HUES6 (cell line): ENCODE data around the gene DDIT4.
A peak's percentile ranks its signal among the peaks of the same experiment; 100 is the strongest.

Experiments
- H3K27ac ChIP-seq: 2 replicates; pipeline ENCODE4 v1.7.0; 2013; ENCODE audit warnings: low read depth, mild to moderate bottlenecking, low read length, inconsistent platforms
- H3K27me3 ChIP-seq: 2 replicates; pipeline ENCODE4 v1.6.1; 2013; ENCODE audit warnings: low read length; ENCODE audit not compliant: control insufficient read depth, insufficient read depth
- H3K36me3 ChIP-seq: 2 replicates; pipeline ENCODE4 v1.6.1; 2013; ENCODE audit warnings: low read length; ENCODE audit not compliant: control insufficient read depth, insufficient read depth
- H3K4me1 ChIP-seq: 2 replicates; pipeline ENCODE4 v1.6.1; 2013; ENCODE audit warnings: low read length; ENCODE audit not compliant: control insufficient read depth, insufficient read depth
- H3K4me3 ChIP-seq: 2 replicates; pipeline ENCODE4 v1.5.1; 2013; ENCODE audit warnings: low read depth, low read length
- H3K9ac ChIP-seq: one replicate; pipeline ENCODE4 v1.6.1; 2013; ENCODE audit warnings: mild to moderate bottlenecking, low read length
- H3K9me3 ChIP-seq: 2 replicates; pipeline ENCODE4 v1.6.1; 2013; ENCODE audit warnings: low read depth, low read length; ENCODE audit not compliant: control insufficient read depth, insufficient read depth

The DDIT4 gene

DNA sequence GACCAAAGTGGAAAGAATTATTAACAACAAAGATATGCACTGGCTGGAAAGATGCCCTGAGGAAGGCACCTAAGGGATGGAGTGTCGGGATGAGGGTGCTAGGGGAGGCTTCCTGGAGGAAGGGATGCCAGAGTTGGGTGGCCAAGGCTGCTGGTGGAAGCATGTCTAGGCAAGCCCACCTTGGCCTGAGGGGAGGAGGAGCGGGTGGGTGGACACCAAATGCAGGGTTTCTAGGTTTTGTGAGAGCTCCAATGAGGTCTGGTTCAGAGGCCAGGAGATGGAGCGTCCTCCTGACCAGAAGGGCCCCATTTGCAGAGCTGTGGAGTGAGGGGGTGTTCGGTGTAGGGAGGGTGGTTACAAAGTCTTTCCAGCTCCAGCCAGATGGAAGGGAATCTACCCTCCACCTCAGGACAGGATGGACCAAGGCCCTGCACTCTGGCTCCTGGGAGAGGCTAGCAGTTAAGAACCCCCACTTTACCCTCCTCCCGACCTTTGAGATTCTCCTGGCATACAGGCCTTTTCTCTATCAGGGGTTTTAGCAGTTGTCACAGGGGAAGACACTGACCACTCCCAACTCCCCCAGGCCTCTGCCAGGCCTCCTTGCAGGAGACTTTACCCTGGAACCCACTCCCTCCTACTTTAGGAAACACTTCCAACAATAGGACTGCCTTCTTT, 3.0 kb upstream of the DDIT4 start:
- Histone ChIP-seq H3K4me3 (no peak overlapping the region), H3K27ac (no peak overlapping the region), H3K27me3 (no peaks in the 10 kb centered on the region), H3K9me3 (no peaks in the 10 kb centered on the region), H3K36me3 (peaks cover 13% of the 10 kb centered on the region), H3K4me1 (peaks cover 42% of the 10 kb centered on the region), H3K9ac (peak overlapping the region; percentile 4)

- Histone ChIP-seq H3K27ac (peak overlapping the region; percentile 93), H3K9ac (peak overlapping the region; percentile 94), H3K36me3 (peaks cover 17% of the 10 kb centered on the region), H3K9me3 (no peaks in the 10 kb centered on the region), H3K4me3 (peak overlapping the region; percentile 83), H3K27me3 (no peaks in the 10 kb centered on the region), H3K4me1 (peaks cover 45% of the 10 kb centered on the region)
Observed at GRCh38 chr10:72272689-72273409, 875 bp upstream of the DDIT4 start.

GRCh38 chr10:72274213-72274729, 547 bp downstream of the DDIT4 start:
- Histone ChIP-seq H3K27ac (peak overlapping the region; percentile 11; the same call in 1 of the 2 replicates), H3K9me3 (no peaks in the 10 kb centered on the region), H3K27me3 (no peaks in the 10 kb centered on the region), H3K4me1 (peaks cover 42% of the 10 kb centered on the region), H3K9ac (peak overlapping the region; percentile 88), H3K4me3 (peak overlapping the region; percentile 83), H3K36me3 (peaks cover 17% of the 10 kb centered on the region)

DNA sequence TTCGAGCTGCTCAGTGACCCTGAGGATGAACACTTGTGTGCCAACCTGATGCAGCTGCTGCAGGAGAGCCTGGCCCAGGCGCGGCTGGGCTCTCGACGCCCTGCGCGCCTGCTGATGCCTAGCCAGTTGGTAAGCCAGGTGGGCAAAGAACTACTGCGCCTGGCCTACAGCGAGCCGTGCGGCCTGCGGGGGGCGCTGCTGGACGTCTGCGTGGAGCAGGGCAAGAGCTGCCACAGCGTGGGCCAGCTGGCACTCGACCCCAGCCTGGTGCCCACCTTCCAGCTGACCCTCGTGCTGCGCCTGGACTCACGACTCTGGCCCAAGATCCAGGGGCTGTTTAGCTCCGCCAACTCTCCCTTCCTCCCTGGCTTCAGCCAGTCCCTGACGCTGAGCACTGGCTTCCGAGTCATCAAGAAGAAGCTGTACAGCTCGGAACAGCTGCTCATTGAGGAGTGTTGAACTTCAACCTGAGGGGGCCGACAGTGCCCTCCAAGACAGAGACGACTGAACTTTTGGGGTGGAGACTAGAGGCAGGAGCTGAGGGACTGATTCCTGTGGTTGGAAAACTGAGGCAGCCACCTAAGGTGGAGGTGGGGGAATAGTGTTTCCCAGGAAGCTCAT, 1.1 kb downstream of the DDIT4 start:
- peak overlapping the region; percentile 88 for H3K9ac ChIP-seq
- no peaks in the 10 kb centered on the region for H3K27me3 ChIP-seq
- no peak overlapping the region; the same call in 1 of the 2 replicates for H3K27ac ChIP-seq
- H3K36me3 ChIP-seq: peaks cover 17% of the 10 kb centered on the region
- peak overlapping the region; percentile 83 for H3K4me3 ChIP-seq
- no peaks in the 10 kb centered on the region for H3K9me3 ChIP-seq
- peaks cover 42% of the 10 kb centered on the region for H3K4me1 ChIP-seq

- Histone ChIP-seq H3K27me3 (no peaks in the 10 kb centered on the region), H3K27ac (no peak overlapping the region)
Observed at GRCh38 chr10:72275351-72276012, 1.8 kb downstream of the DDIT4 start.

DNA sequence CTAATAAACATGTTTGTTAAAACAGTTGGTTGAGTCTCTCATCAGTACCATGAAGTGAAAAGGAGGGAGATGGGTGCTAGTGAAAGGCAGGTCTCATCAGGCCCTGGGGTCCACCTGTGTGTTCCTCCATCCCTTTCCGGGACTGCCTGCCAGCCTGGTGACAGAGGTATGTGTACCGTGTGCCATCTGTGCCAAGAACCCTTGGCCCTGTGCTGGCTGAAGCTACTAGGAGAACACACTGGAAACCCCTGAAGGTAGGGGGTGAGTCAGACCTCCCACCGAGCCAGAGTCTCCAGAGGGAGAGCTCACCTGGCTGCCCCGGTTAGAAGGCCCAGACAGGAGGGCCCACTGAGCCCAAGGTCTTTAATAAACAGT, 2.3 kb downstream of the DDIT4 start:
- Histone ChIP-seq H3K9me3 (no peaks in the 10 kb centered on the region), H3K27me3 (no peaks in the 10 kb centered on the region), H3K4me3 (peak overlapping the region; percentile 83), H3K9ac (no peak overlapping the region), H3K4me1 (peaks cover 36% of the 10 kb centered on the region), H3K36me3 (peaks cover 17% of the 10 kb centered on the region), H3K27ac (no peak overlapping the region)

More at GRCh38 chr10:72275351-72276012, 1.8 kb downstream of the DDIT4 start:
- Histone ChIP-seq H3K9ac (peak overlapping the region; percentile 88), H3K4me1 (peaks cover 41% of the 10 kb centered on the region), H3K36me3 (peaks cover 17% of the 10 kb centered on the region), H3K4me3 (peak overlapping the region; percentile 83), H3K9me3 (no peaks in the 10 kb centered on the region)

GRCh38 chr10:72276421-72277339, 3.0 kb downstream of the DDIT4 start:
- no peaks in the 10 kb centered on the region for H3K27me3 ChIP-seq
- H3K9me3 ChIP-seq: no peaks in the 10 kb centered on the region
- 0 out of 2 replicates have a peak overlapping the region, but pooled peaks have one; percentile 10 for H3K4me3 ChIP-seq
- no peak overlapping the region for H3K9ac ChIP-seq
- H3K36me3 ChIP-seq: peaks cover 17% of the 10 kb centered on the region
- no peak overlapping the region for H3K27ac ChIP-seq
- H3K4me1 ChIP-seq: peaks cover 35% of the 10 kb centered on the region

- Histone ChIP-seq H3K9ac (no peak overlapping the region), H3K4me1 (peaks cover 29% of the 10 kb centered on the region), H3K9me3 (no peaks in the 10 kb centered on the region), H3K36me3 (peaks cover 17% of the 10 kb centered on the region), H3K27me3 (no peaks in the 10 kb centered on the region), H3K27ac (no peak overlapping the region), H3K4me3 (no peak overlapping the region)
Observed at GRCh38 chr10:72277340-72277995, 3.7 kb downstream of the DDIT4 start.

- H3K9me3 ChIP-seq: no peaks in the 10 kb centered on the region
- no peaks in the 10 kb centered on the region for H3K27me3 ChIP-seq
- peaks cover 17% of the 10 kb centered on the region for H3K36me3 ChIP-seq
- H3K9ac ChIP-seq: no peak overlapping the region
- H3K27ac ChIP-seq: no peak overlapping the region
- H3K4me3 ChIP-seq: no peak overlapping the region
- peaks cover 26% of the 10 kb centered on the region for H3K4me1 ChIP-seq
Observed at GRCh38 chr10:72277996-72278667, 4.4 kb downstream of the DDIT4 start.
